ENCODE data around the gene POTEE.
"Not testable (repeated sequence)": the region's sequence is repeated elsewhere in the genome, so short reads cannot be mapped to it uniquely, and the experiment has no call there.

DNA sequence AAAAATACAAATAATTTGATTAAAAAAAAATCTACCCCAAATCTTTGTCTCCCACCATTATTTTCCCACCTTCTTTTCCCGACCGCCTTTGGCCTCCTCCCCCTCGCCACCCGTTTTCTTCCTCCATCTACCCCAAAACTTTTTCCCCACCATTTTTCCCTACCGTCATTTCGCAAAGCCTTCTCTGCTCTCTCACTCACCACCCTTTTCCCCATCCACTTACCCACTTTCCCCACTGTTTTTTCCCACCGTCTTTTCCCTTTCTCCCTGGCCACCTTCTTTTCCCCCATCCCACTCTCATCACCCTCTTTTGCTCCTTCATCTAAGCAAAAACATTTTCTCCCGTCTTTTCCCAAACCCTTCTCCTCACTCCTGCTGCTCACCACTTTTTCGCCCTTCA lies 1.5 kb upstream of the POTEE start:
- TF ChIP-seq, protein P1, sequence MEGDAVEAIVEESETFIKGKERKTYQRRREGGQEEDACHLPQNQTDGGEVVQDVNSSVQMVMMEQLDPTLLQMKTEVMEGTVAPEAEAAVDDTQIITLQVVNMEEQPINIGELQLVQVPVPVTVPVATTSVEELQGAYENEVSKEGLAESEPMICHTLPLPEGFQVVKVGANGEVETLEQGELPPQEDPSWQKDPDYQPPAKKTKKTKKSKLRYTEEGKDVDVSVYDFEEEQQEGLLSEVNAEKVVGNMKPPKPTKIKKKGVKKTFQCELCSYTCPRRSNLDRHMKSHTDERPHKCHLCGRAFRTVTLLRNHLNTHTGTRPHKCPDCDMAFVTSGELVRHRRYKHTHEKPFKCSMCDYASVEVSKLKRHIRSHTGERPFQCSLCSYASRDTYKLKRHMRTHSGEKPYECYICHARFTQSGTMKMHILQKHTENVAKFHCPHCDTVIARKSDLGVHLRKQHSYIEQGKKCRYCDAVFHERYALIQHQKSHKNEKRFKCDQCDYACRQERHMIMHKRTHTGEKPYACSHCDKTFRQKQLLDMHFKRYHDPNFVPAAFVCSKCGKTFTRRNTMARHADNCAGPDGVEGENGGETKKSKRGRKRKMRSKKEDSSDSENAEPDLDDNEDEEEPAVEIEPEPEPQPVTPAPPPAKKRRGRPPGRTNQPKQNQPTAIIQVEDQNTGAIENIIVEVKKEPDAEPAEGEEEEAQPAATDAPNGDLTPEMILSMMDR (IDR thresholded peaks at IDR 0.05 in 2 of 3, conservative IDR thresholded peaks at IDR 0.05 in 1 of 3; ENCODE audit: control insufficient read depth in 2 of 3, extremely low read depth in 1 of 3, insufficient read depth in 1 of 3, low read depth in 3 of 3, low read length in 3 of 3): not testable (repeated sequence)
- not testable (repeated sequence) for TF ChIP-seq POLR2A (IDR thresholded peaks at IDR 0.05; ENCODE audit: low read depth, low read length); BRCA1 (IDR thresholded peaks at IDR 0.05; ENCODE audit: low read depth, low read length); RAD21 (IDR thresholded peaks at IDR 0.05; ENCODE audit: insufficient read depth, low read depth, low read length); TAF1 (IDR thresholded peaks at IDR 0.05; ENCODE audit: borderline replicate concordance, low read depth, low read length); POLR2AphosphoS5 (IDR thresholded peaks at IDR 0.05; ENCODE audit: low read length)
- TF ChIP-seq, protein P2, sequence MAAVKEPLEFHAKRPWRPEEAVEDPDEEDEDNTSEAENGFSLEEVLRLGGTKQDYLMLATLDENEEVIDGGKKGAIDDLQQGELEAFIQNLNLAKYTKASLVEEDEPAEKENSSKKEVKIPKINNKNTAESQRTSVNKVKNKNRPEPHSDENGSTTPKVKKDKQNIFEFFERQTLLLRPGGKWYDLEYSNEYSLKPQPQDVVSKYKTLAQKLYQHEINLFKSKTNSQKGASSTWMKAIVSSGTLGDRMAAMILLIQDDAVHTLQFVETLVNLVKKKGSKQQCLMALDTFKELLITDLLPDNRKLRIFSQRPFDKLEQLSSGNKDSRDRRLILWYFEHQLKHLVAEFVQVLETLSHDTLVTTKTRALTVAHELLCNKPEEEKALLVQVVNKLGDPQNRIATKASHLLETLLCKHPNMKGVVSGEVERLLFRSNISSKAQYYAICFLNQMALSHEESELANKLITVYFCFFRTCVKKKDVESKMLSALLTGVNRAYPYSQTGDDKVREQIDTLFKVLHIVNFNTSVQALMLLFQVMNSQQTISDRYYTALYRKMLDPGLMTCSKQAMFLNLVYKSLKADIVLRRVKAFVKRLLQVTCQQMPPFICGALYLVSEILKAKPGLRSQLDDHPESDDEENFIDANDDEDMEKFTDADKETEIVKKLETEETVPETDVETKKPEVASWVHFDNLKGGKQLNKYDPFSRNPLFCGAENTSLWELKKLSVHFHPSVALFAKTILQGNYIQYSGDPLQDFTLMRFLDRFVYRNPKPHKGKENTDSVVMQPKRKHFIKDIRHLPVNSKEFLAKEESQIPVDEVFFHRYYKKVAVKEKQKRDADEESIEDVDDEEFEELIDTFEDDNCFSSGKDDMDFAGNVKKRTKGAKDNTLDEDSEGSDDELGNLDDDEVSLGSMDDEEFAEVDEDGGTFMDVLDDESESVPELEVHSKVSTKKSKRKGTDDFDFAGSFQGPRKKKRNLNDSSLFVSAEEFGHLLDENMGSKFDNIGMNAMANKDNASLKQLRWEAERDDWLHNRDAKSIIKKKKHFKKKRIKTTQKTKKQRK (IDR thresholded peaks at IDR 0.05; ENCODE audit: low read depth, low read length): not testable (repeated sequence)

All from GM12878 (cell line).